Neutrophil (primary cell): ENCODE data around the gene L3MBTL4.

Experiments
- H3K27ac ChIP-seq: fragments of 200-600 bp; sonication (generic); 2 replicates; pipeline ENCODE4 v1.5.1; 2016; ENCODE audit warnings: mild to moderate bottlenecking, moderate library complexity
- H3K27me3 ChIP-seq: fragments of 200-600 bp; sonication (generic); 2 replicates; pipeline ENCODE4 v1.6.0; 2016; ENCODE audit warnings: mild to moderate bottlenecking
- H3K36me3 ChIP-seq: fragments of 200-600 bp; sonication (generic); 2 replicates; pipeline ENCODE4 v1.5.1; 2017
- H3K4me1 ChIP-seq, 2 experiments: fragments of 200-600 bp in 1 of 2; sonication (generic) in 1 of 2; 1 replicate in 1 of 2; 2 replicates in 1 of 2; pipeline versions ENCODE4 v1.5.1 to v1.6.1; 2013 to 2016; ENCODE audit warnings: low read depth in 1 of 2, low read length in 1 of 2, mild to moderate bottlenecking in 1 of 2, moderate library complexity in 1 of 2; ENCODE audit not compliant: control insufficient read depth in 1 of 2, insufficient read depth in 1 of 2
- H3K4me3 ChIP-seq, 2 experiments: fragments of 200-600 bp in 1 of 2; sonication (generic) in 1 of 2; 1 replicate in 1 of 2; 2 replicates in 1 of 2; pipeline ENCODE4 v1.5.1; 2013 to 2016; ENCODE audit warnings: low read depth in 1 of 2, low read length in 1 of 2, mild to moderate bottlenecking in 1 of 2, moderate library complexity in 1 of 2
- H3K9me3 ChIP-seq: fragments of 200-600 bp; sonication (generic); 2 replicates; pipeline ENCODE4 v1.5.1; 2016
- TF ChIP-seq, protein P1 (sequence below): fragments of 200-600 bp; sonication (generic); IDR thresholded peaks from 2 replicates; pipeline ENCODE4 v1.5.1; 2016; ENCODE audit warnings: antibody characterized with exemption

The L3MBTL4 gene

DNA sequence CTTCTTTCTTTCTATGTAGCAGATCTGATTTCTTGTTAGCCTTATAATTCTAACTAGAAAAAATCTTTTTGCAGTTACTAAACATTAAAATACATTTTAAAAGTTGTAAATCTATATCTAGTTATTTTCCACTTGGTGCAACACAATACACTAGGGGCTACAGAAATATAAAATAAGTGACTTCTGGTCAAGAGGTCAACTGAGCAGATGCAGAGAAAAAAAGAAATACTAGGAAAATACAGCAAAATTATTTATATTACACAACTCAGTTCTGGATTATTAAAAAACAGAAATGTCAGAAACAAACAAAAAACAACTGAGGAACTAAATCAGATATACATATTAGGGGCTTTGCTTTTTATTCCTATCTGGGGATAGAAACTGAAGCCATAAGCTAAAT, 83.9 kb downstream of the L3MBTL4 start:
- H3K4me1 ChIP-seq = no peaks in the 10 kb centered on the region

DNA sequence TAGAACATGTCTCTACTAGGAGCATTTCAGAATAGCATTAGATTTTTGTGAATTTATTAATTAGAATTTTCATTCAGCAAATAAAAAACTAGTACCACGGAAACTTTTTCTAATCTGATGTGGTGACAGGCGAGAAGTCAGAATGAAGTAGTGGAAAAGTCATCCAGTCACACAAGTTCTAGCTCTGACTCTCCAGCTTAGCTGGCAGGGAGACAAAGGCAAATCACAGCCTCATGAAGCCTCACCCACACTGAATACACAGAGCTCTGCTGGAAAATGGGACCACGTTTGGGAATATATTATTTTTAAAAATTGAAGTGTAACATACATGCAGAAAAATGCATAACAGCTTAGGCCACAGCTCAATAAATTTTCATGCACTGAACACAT, 86.1 kb downstream of the L3MBTL4 start:
- no peaks in the 10 kb centered on the region for H3K36me3 ChIP-seq
- no peaks in the 10 kb centered on the region for H3K27me3 ChIP-seq
- no peaks in the 10 kb centered on the region for H3K4me1 ChIP-seq
- no peak overlapping the region for H3K27ac ChIP-seq
- H3K4me3 ChIP-seq = no peak overlapping the region
- TF ChIP-seq, protein P1, sequence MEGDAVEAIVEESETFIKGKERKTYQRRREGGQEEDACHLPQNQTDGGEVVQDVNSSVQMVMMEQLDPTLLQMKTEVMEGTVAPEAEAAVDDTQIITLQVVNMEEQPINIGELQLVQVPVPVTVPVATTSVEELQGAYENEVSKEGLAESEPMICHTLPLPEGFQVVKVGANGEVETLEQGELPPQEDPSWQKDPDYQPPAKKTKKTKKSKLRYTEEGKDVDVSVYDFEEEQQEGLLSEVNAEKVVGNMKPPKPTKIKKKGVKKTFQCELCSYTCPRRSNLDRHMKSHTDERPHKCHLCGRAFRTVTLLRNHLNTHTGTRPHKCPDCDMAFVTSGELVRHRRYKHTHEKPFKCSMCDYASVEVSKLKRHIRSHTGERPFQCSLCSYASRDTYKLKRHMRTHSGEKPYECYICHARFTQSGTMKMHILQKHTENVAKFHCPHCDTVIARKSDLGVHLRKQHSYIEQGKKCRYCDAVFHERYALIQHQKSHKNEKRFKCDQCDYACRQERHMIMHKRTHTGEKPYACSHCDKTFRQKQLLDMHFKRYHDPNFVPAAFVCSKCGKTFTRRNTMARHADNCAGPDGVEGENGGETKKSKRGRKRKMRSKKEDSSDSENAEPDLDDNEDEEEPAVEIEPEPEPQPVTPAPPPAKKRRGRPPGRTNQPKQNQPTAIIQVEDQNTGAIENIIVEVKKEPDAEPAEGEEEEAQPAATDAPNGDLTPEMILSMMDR = no peak
- H3K9me3 ChIP-seq = no peaks in the 10 kb centered on the region

More for the DNA sequence above, 83.9 kb downstream of the L3MBTL4 start:
- Histone ChIP-seq H3K27me3 (no peaks in the 10 kb centered on the region), H3K36me3 (no peaks in the 10 kb centered on the region), H3K4me3 (no peak overlapping the region), H3K27ac (no peak overlapping the region), H3K9me3 (no peaks in the 10 kb centered on the region)
- TF ChIP-seq, protein P1 = no peak

DNA sequence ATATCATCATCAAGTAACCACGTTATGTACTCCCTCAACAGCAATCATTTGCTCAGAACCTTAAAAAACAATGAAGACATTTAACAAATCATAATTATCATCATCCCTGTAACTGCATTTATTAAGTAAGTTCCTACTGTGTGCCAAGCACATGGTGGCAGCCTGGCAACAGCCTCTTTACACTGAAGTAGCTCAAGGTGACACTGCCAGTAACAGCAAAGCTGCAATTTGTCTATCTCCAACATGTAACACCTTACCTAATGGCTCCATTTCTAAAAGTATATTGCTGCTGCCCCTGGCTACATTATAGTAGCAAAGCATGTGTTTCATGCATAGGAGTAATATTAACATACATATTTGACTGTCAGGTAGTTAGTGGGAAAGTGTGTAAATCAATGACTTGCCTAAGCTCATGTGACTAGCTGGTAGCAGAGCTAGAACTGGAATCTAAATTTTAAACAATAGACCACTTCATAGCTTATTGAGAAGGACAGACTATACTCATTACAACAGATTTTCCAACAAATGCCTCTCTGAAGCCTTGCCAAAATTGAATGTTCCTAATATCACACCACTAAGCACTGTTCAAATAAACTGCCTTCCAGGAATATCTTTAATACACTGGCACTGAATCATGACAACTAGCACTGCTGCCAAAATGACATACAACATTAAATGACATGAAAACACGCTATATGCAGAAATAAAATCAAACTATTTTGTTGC, 86.7 kb downstream of the L3MBTL4 start:
- no peaks in the 10 kb centered on the region for H3K36me3 ChIP-seq
- H3K27ac ChIP-seq = no peak overlapping the region
- H3K4me1 ChIP-seq = no peaks in the 10 kb centered on the region
- H3K27me3 ChIP-seq = no peaks in the 10 kb centered on the region
- no peak overlapping the region for H3K4me3 ChIP-seq
- no peaks in the 10 kb centered on the region for H3K9me3 ChIP-seq
- TF ChIP-seq, protein P1 = no peak

DNA sequence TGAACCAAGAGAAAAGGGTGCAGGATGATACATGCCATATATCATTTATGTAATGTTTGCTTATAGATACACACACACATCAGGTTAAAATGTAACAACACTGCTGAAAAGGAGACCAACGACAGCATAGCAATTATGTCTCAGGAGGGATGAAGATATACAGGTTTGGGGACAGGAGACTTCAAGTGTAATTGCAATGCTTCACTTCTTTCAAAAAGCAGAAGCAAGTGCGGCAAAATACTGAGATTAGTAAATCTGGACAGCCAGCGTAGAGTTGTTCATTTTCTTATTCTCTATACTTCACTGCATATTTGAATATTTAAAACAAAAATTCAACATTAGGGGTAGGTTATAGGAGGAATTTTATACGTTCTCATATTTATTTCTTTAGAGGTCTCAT, 87.2 kb downstream of the L3MBTL4 start:
- TF ChIP-seq, protein P1 = no peak
- Histone ChIP-seq H3K27ac (no peak overlapping the region), H3K9me3 (no peaks in the 10 kb centered on the region), H3K4me3 (no peak overlapping the region), H3K4me1 (no peaks in the 10 kb centered on the region), H3K27me3 (no peaks in the 10 kb centered on the region), H3K36me3 (no peaks in the 10 kb centered on the region)

DNA sequence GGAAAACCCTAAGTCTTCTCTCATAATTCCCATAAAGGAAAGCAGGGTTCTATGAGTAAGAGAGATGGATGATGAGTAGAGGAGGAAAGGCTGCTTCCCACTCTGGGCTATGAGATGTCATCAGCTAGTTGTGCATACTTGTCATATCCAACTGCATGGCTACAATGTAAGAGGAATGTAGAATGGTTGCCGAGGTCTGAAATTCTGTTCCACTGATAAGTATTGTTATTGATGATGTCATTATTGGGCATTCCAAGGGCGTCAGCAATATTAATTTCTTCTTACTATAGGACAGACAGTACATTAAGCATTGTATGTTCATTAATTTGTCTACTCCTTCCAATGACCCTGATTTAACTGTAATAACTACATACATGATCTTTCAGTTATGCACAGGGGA, 88.1 kb downstream of the L3MBTL4 start:
- no peak overlapping the region for H3K4me3 ChIP-seq
- H3K36me3 ChIP-seq = no peaks in the 10 kb centered on the region
- no peaks in the 10 kb centered on the region for H3K4me1 ChIP-seq
- H3K27me3 ChIP-seq = no peaks in the 10 kb centered on the region
- H3K9me3 ChIP-seq = no peaks in the 10 kb centered on the region
- TF ChIP-seq, protein P1 = no peak
- H3K27ac ChIP-seq = no peak overlapping the region
